Gastrocnemius medialis (tissue), 4 donors: Measurements from ENCODE around the gene SEC23IP.

Source experiments
- POLR2A ChIP-seq, 2 donors: fragments of 450-650 bp; IDR thresholded peaks; one replicate each; pipeline ENCODE4 v1.6.1; 2017; ENCODE audit warnings: antibody characterized with exemption in 2 of 2, mild to moderate bottlenecking in 2 of 2, moderate library complexity in 2 of 2
- TF ChIP-seq, protein P1 (sequence below), 5 experiments: fragments of 450-650 bp in 3 of 5; fragments of 200-600 bp in 2 of 5; sonication (generic) in 2 of 5; IDR thresholded peaks in 4 of 5; conservative IDR thresholded peaks in 1 of 5; 1 replicate in 4 of 5; 2 replicates in 1 of 5; pipeline ENCODE4 v1.5.1; 2016 to 2019; ENCODE audit warnings: antibody characterized with exemption in 5 of 5, mild to moderate bottlenecking in 3 of 5, moderate library complexity in 3 of 5

DNA sequence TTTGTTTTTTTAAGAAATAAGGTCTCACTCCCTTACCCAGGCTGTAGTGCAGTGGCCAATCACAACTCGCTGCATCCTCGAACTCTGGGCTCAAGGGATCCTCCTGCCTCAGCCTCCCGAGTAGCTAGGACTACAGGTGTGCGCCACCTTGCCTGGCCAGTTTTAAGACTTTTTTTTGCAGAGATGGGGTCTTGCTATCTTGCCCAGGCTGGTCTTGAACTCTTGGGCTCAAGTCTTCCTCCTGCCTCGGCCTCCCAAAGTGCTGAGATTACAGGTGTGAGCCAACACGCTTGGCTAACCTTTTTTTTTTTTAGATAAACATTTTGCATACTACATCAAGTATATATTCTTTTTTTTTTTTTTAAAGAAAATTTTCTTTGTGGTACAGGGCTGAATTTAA is 18.2 kb downstream of the SEC23IP start:
- no peak for TF ChIP-seq POLR2A (IDR thresholded peaks at IDR 0.05)
- TF ChIP-seq, protein P1, sequence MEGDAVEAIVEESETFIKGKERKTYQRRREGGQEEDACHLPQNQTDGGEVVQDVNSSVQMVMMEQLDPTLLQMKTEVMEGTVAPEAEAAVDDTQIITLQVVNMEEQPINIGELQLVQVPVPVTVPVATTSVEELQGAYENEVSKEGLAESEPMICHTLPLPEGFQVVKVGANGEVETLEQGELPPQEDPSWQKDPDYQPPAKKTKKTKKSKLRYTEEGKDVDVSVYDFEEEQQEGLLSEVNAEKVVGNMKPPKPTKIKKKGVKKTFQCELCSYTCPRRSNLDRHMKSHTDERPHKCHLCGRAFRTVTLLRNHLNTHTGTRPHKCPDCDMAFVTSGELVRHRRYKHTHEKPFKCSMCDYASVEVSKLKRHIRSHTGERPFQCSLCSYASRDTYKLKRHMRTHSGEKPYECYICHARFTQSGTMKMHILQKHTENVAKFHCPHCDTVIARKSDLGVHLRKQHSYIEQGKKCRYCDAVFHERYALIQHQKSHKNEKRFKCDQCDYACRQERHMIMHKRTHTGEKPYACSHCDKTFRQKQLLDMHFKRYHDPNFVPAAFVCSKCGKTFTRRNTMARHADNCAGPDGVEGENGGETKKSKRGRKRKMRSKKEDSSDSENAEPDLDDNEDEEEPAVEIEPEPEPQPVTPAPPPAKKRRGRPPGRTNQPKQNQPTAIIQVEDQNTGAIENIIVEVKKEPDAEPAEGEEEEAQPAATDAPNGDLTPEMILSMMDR (IDR thresholded peaks at IDR 0.05 in 4 of 5, conservative IDR thresholded peaks at IDR 0.05 in 1 of 5) = no peak
